ENCODE data around the gene RNF38.
"Not testable (repeated sequence)": the region's sequence is repeated elsewhere in the genome, so short reads cannot be mapped to it uniquely, and the experiment has no call there.

Gene RNF38

GRCh38 chr9:36436909-36437308, 36.8 kb upstream of the RNF38 start:
- H3K4me1 ChIP-seq (ENCODE audit: control insufficient read depth, insufficient read depth, low read length), result peaks cover 34% of the 10 kb centered on the region
- H3K27ac ChIP-seq (ENCODE audit: low read depth, low read length), result no peak overlapping the region
- no peak overlapping the region for H3K9ac ChIP-seq (ENCODE audit: low read depth, low read length)
- no peaks in the 10 kb centered on the region for H3K36me3 ChIP-seq (ENCODE audit: control insufficient read depth, insufficient read depth, low read length)
- no peak overlapping the region for H3K4me3 ChIP-seq (ENCODE audit: low read depth, low read length)
- H3K27me3 ChIP-seq (ENCODE audit: control insufficient read depth, insufficient read depth, low read length), result no peaks in the 10 kb centered on the region
- no peaks in the 10 kb centered on the region for H3K9me3 ChIP-seq (ENCODE audit: control insufficient read depth, insufficient read depth, low read length)

- no peak overlapping the region for H3K9ac ChIP-seq (ENCODE audit: low read depth, low read length)
- no peaks in the 10 kb centered on the region for H3K9me3 ChIP-seq (ENCODE audit: control insufficient read depth, insufficient read depth, low read length)
- H3K27me3 ChIP-seq (ENCODE audit: control insufficient read depth, insufficient read depth, low read length), result no peaks in the 10 kb centered on the region
- H3K27ac ChIP-seq (ENCODE audit: low read depth, low read length), result no peak overlapping the region
- no peak overlapping the region for H3K4me3 ChIP-seq (ENCODE audit: low read depth, low read length)
- H3K4me1 ChIP-seq (ENCODE audit: control insufficient read depth, insufficient read depth, low read length), result peaks cover 22% of the 10 kb centered on the region
- peaks cover 9% of the 10 kb centered on the region for H3K36me3 ChIP-seq (ENCODE audit: control insufficient read depth, insufficient read depth, low read length)
Observed at GRCh38 chr9:36433386-36433785, 33.3 kb upstream of the RNF38 start.

GRCh38 chr9:36431078-36431477, 31.0 kb upstream of the RNF38 start:
- no peak overlapping the region for H3K4me3 ChIP-seq (ENCODE audit: low read depth, low read length)
- H3K9ac ChIP-seq (ENCODE audit: low read depth, low read length), result no peak overlapping the region
- no peaks in the 10 kb centered on the region for H3K27me3 ChIP-seq (ENCODE audit: control insufficient read depth, insufficient read depth, low read length)
- no peaks in the 10 kb centered on the region for H3K9me3 ChIP-seq (ENCODE audit: control insufficient read depth, insufficient read depth, low read length)
- peaks cover 9% of the 10 kb centered on the region for H3K36me3 ChIP-seq (ENCODE audit: control insufficient read depth, insufficient read depth, low read length)
- H3K27ac ChIP-seq (ENCODE audit: low read depth, low read length), result no peak overlapping the region
- H3K4me1 ChIP-seq (ENCODE audit: control insufficient read depth, insufficient read depth, low read length), result peaks cover 6% of the 10 kb centered on the region

GRCh38 chr9:36426945-36427344, 26.9 kb upstream of the RNF38 start:
- H3K9me3 ChIP-seq (ENCODE audit: control insufficient read depth, insufficient read depth, low read length), result no peaks in the 10 kb centered on the region
- no peak overlapping the region for H3K9ac ChIP-seq (ENCODE audit: low read depth, low read length)
- no peaks in the 10 kb centered on the region for H3K27me3 ChIP-seq (ENCODE audit: control insufficient read depth, insufficient read depth, low read length)
- H3K36me3 ChIP-seq (ENCODE audit: control insufficient read depth, insufficient read depth, low read length), result peaks cover 22% of the 10 kb centered on the region
- no peak overlapping the region for H3K4me3 ChIP-seq (ENCODE audit: low read depth, low read length)
- H3K4me1 ChIP-seq (ENCODE audit: control insufficient read depth, insufficient read depth, low read length), result peaks cover 6% of the 10 kb centered on the region; the same call in 1 of the 2 replicates
- no peak overlapping the region for H3K27ac ChIP-seq (ENCODE audit: low read depth, low read length)

- Histone ChIP-seq H3K4me3 (ENCODE audit: low read depth, low read length) (no peak overlapping the region), H3K36me3 (ENCODE audit: control insufficient read depth, insufficient read depth, low read length) (peaks cover 27% of the 10 kb centered on the region), H3K27ac (ENCODE audit: low read depth, low read length) (no peak overlapping the region), H3K9ac (ENCODE audit: low read depth, low read length) (no peak overlapping the region), H3K27me3 (ENCODE audit: control insufficient read depth, insufficient read depth, low read length) (no peaks in the 10 kb centered on the region), H3K9me3 (ENCODE audit: control insufficient read depth, insufficient read depth, low read length) (no peaks in the 10 kb centered on the region), H3K4me1 (ENCODE audit: control insufficient read depth, insufficient read depth, low read length) (peaks cover 6% of the 10 kb centered on the region; the same call in 1 of the 2 replicates)
Observed at GRCh38 chr9:36426348-36426747, 26.3 kb upstream of the RNF38 start.

- Histone ChIP-seq H3K27ac (ENCODE audit: low read depth, low read length) (no peak overlapping the region), H3K4me1 (ENCODE audit: control insufficient read depth, insufficient read depth, low read length) (no peaks in the 10 kb centered on the region), H3K4me3 (ENCODE audit: low read depth, low read length) (no peak overlapping the region), H3K9me3 (ENCODE audit: control insufficient read depth, insufficient read depth, low read length) (no peaks in the 10 kb centered on the region), H3K36me3 (ENCODE audit: control insufficient read depth, insufficient read depth, low read length) (peaks cover 36% of the 10 kb centered on the region), H3K27me3 (ENCODE audit: control insufficient read depth, insufficient read depth, low read length) (no peaks in the 10 kb centered on the region), H3K9ac (ENCODE audit: low read depth, low read length) (no peak overlapping the region)
Observed at GRCh38 chr9:36424289-36425055, 24.4 kb upstream of the RNF38 start.

GRCh38 chr9:36423206-36423605, 23.1 kb upstream of the RNF38 start:
- Histone ChIP-seq H3K4me1 (ENCODE audit: control insufficient read depth, insufficient read depth, low read length) (no peaks in the 10 kb centered on the region), H3K9me3 (ENCODE audit: control insufficient read depth, insufficient read depth, low read length) (no peaks in the 10 kb centered on the region), H3K4me3 (ENCODE audit: low read depth, low read length) (no peak overlapping the region), H3K27me3 (ENCODE audit: control insufficient read depth, insufficient read depth, low read length) (no peaks in the 10 kb centered on the region), H3K9ac (ENCODE audit: low read depth, low read length) (no peak overlapping the region), H3K27ac (ENCODE audit: low read depth, low read length) (no peak overlapping the region), H3K36me3 (ENCODE audit: control insufficient read depth, insufficient read depth, low read length) (peaks cover 31% of the 10 kb centered on the region)

GRCh38 chr9:36416890-36417289, 16.8 kb upstream of the RNF38 start:
- Histone ChIP-seq H3K27ac (ENCODE audit: low read depth, low read length) (peak overlapping the region; percentile 58), H3K4me1 (ENCODE audit: control insufficient read depth, insufficient read depth, low read length) (peaks cover 28% of the 10 kb centered on the region), H3K9ac (ENCODE audit: low read depth, low read length) (no peak overlapping the region), H3K36me3 (ENCODE audit: control insufficient read depth, insufficient read depth, low read length) (peaks cover 21% of the 10 kb centered on the region), H3K4me3 (ENCODE audit: low read depth, low read length) (no peak overlapping the region), H3K27me3 (ENCODE audit: control insufficient read depth, insufficient read depth, low read length) (no peaks in the 10 kb centered on the region), H3K9me3 (ENCODE audit: control insufficient read depth, insufficient read depth, low read length) (no peaks in the 10 kb centered on the region)

- no peaks in the 10 kb centered on the region for H3K9me3 ChIP-seq (ENCODE audit: control insufficient read depth, insufficient read depth, low read length)
- H3K36me3 ChIP-seq (ENCODE audit: control insufficient read depth, insufficient read depth, low read length), result peaks cover 15% of the 10 kb centered on the region
- peaks cover 28% of the 10 kb centered on the region for H3K4me1 ChIP-seq (ENCODE audit: control insufficient read depth, insufficient read depth, low read length)
- H3K9ac ChIP-seq (ENCODE audit: low read depth, low read length), result no peak overlapping the region
- no peaks in the 10 kb centered on the region for H3K27me3 ChIP-seq (ENCODE audit: control insufficient read depth, insufficient read depth, low read length)
- peak overlapping the region; percentile 11 for H3K27ac ChIP-seq (ENCODE audit: low read depth, low read length)
- peak overlapping the region; percentile 25; the same call in 1 of the 2 replicates for H3K4me3 ChIP-seq (ENCODE audit: low read depth, low read length)
Observed at GRCh38 chr9:36415822-36416525, 15.9 kb upstream of the RNF38 start.

GRCh38 chr9:36411410-36411809, 11.3 kb upstream of the RNF38 start:
- H3K27ac ChIP-seq (ENCODE audit: low read depth, low read length); H3K36me3 ChIP-seq (ENCODE audit: control insufficient read depth, insufficient read depth, low read length); H3K4me3 ChIP-seq (ENCODE audit: low read depth, low read length); H3K27me3 ChIP-seq (ENCODE audit: control insufficient read depth, insufficient read depth, low read length); H3K9me3 ChIP-seq (ENCODE audit: control insufficient read depth, insufficient read depth, low read length); H3K9ac ChIP-seq (ENCODE audit: low read depth, low read length): not testable (repeated sequence)
- H3K4me1 ChIP-seq (ENCODE audit: control insufficient read depth, insufficient read depth, low read length), result peaks cover 30% of the 10 kb centered on the region

GRCh38 chr9:36409076-36409475, 9.0 kb upstream of the RNF38 start:
- H3K36me3 ChIP-seq (ENCODE audit: control insufficient read depth, insufficient read depth, low read length); H3K4me3 ChIP-seq (ENCODE audit: low read depth, low read length); H3K27me3 ChIP-seq (ENCODE audit: control insufficient read depth, insufficient read depth, low read length); H3K9me3 ChIP-seq (ENCODE audit: control insufficient read depth, insufficient read depth, low read length); H3K27ac ChIP-seq (ENCODE audit: low read depth, low read length); H3K9ac ChIP-seq (ENCODE audit: low read depth, low read length): not testable (repeated sequence)
- peaks cover 13% of the 10 kb centered on the region; the same call in 1 of the 2 replicates for H3K4me1 ChIP-seq (ENCODE audit: control insufficient read depth, insufficient read depth, low read length)

Measured in HUES48 (cell line).